H1 (cell line): ENCODE measurements around the gene OR51E1. TPM values are rescaled to one million over a fixed set of nuclear protein-coding genes. Genes with fewer than 3 reads are reported as not detected.

Experiments
- CTCF ChIA-PET: fragments of 300-600 bp; sonication (Branson Sonifier 250); formaldehyde crosslinking; loops from one replicate; lab custom pipeline; 2021; ENCODE audit not compliant: partially characterized antibody; lab: Charles Lee
- POLR2A ChIA-PET: fragments of 300-600 bp; sonication (Branson Sonifier 250); formaldehyde crosslinking; loops from one replicate; lab custom pipeline; 2021; ENCODE audit warnings: inconsistent platforms; ENCODE audit not compliant: partially characterized antibody; lab: Charles Lee
- DNase-seq, 2 experiments: peaks; one replicate each; pipeline versions ENCODE4 v3.0.0 to v3.0.0-alpha.2; 2010 to 2022; ENCODE audit warnings: low spot score in 2 of 2, low read depth in 1 of 2, mixed read lengths in 1 of 2
- FAIRE-seq: peaks from 2 replicates; lab custom pipeline; 2011; peaks lifted over from hg19 to GRCh38; lab: Jason Lieb, UNC
- H2AFZ ChIP-seq: 2 replicates; pipeline ENCODE4 v1.8.1; 2012; ENCODE audit warnings: low read length, inconsistent platforms
- H2AK5ac ChIP-seq: 2 replicates; pipeline ENCODE4 v1.6.1; 2013; ENCODE audit warnings: low read depth, low read length
- H2BK120ac ChIP-seq: replicated peaks from 2 replicates; pipeline ENCODE3; 2013; ENCODE audit warnings: low read depth, low read length, inconsistent platforms
- H2BK12ac ChIP-seq: 2 replicates; pipeline ENCODE4 v1.6.1; 2013; ENCODE audit warnings: low read depth, low read length
- H2BK15ac ChIP-seq: 2 replicates; pipeline ENCODE4 v1.6.1; 2013; ENCODE audit warnings: low read length
- H2BK20ac ChIP-seq: 2 replicates; pipeline ENCODE4 v1.6.1; 2013; ENCODE audit warnings: low read length
- H2BK5ac ChIP-seq: 2 replicates; pipeline ENCODE4 v1.6.1; 2013; ENCODE audit warnings: low read depth, low read length
- H3K14ac ChIP-seq: 2 replicates; pipeline ENCODE4 v1.6.1; 2013; ENCODE audit warnings: inconsistent platforms; ENCODE audit not compliant: insufficient read length
- H3K18ac ChIP-seq: 2 replicates; pipeline ENCODE4 v1.6.1; 2013; ENCODE audit warnings: low read length; ENCODE audit errors: extremely low read depth
- H3K23ac ChIP-seq: 2 replicates; pipeline ENCODE4 v1.6.1; 2013; ENCODE audit warnings: inconsistent platforms; ENCODE audit not compliant: insufficient read length
- H3K23me2 ChIP-seq: 2 replicates; pipeline ENCODE4 v1.6.1; 2013; ENCODE audit warnings: low read depth, low read length
- H3K27ac ChIP-seq: 2 replicates; pipeline ENCODE4 v1.6.1; 2011; ENCODE audit warnings: low read depth, low read length, inconsistent platforms
- H3K27me3 ChIP-seq, 4 experiments: replicated peaks in 1 of 4; 1 replicate in 1 of 4; 2 replicates in 3 of 4; pipeline versions ENCODE4 v1.6.1 to v1.8.1; 2011 to 2013; ENCODE audit warnings: low read length in 3 of 4, mild to moderate bottlenecking in 3 of 4, inconsistent platforms in 2 of 4, mixed read lengths in 2 of 4, moderate library complexity in 1 of 4; ENCODE audit not compliant: control insufficient read depth in 3 of 4, insufficient read depth in 3 of 4; ENCODE audit errors: extremely low read depth in 1 of 4
- H3K36me3 ChIP-seq, 4 experiments: 2 replicates each; pipeline versions ENCODE4 v1.6.1 to v1.8.1; 2011 to 2013; ENCODE audit warnings: mild to moderate bottlenecking in 4 of 4, low read length in 3 of 4, moderate library complexity in 2 of 4, control low read depth in 1 of 4, inconsistent platforms in 1 of 4; ENCODE audit not compliant: insufficient read depth in 4 of 4, control insufficient read depth in 2 of 4
- H3K4ac ChIP-seq: replicated peaks from 2 replicates; pipeline ENCODE3; 2013; ENCODE audit warnings: low read length, low read depth, mixed read lengths, inconsistent platforms; ENCODE audit not compliant: insufficient read length
- H3K4me1 ChIP-seq, 4 experiments: replicated peaks in 1 of 4; 1 replicate in 1 of 4; 2 replicates in 3 of 4; pipeline versions ENCODE4 v1.6.1 to v1.8.1; 2011 to 2013; ENCODE audit warnings: low read length in 3 of 4, inconsistent platforms in 2 of 4, mixed read lengths in 1 of 4; ENCODE audit not compliant: insufficient read depth in 4 of 4, control insufficient read depth in 3 of 4
- H3K4me2 ChIP-seq, 2 experiments: 2 replicates each; pipeline versions ENCODE4 v1.6.1 to v1.8.1; 2011 to 2013; ENCODE audit warnings: low read depth in 2 of 2, low read length in 2 of 2, control low read depth in 1 of 2, inconsistent platforms in 1 of 2, mild to moderate bottlenecking in 1 of 2; ENCODE audit not compliant: insufficient read depth in 1 of 2
- H3K4me3 ChIP-seq, 4 experiments: fragments of 200-600, 300-600 bp in 1 of 4; sonication (generic), shearing (Covaris generic), sonication (Bioruptor Twin) in 1 of 4; 2 replicates each; pipeline versions ENCODE4 v1.5.1 to v1.8.1; 2011 to 2016; ENCODE audit warnings: low read length in 4 of 4, low read depth in 3 of 4, control low read depth in 2 of 4, inconsistent platforms in 2 of 4, mild to moderate bottlenecking in 2 of 4, mixed read lengths in 1 of 4, moderate library complexity in 1 of 4; ENCODE audit not compliant: insufficient read depth in 2 of 4; ENCODE audit errors: extremely low read depth in 1 of 4
- H3K56ac ChIP-seq: replicated peaks from 2 replicates; pipeline ENCODE3; 2013; ENCODE audit warnings: low read depth, mild to moderate bottlenecking, mixed read lengths, low read length, inconsistent platforms; ENCODE audit not compliant: insufficient read length
- H3K79me1 ChIP-seq: 2 replicates; pipeline ENCODE4 v1.6.1; 2013; ENCODE audit warnings: low read depth, low read length, control low read depth
- H3K79me2 ChIP-seq, 2 experiments: 2 replicates each; pipeline versions ENCODE4 v1.6.1 to v1.8.1; 2012 to 2013; ENCODE audit warnings: low read length in 2 of 2, mild to moderate bottlenecking in 2 of 2, inconsistent platforms in 1 of 2; ENCODE audit not compliant: insufficient read depth in 2 of 2, control insufficient read depth in 1 of 2
- H3K9ac ChIP-seq, 4 experiments: replicated peaks in 1 of 4; 1 replicate in 1 of 4; 2 replicates in 3 of 4; pipeline versions ENCODE4 v1.6.1 to v1.8.1; 2011 to 2013; ENCODE audit warnings: low read depth in 3 of 4, low read length in 3 of 4, control low read depth in 2 of 4, mild to moderate bottlenecking in 2 of 4, moderate library complexity in 2 of 4, inconsistent platforms in 1 of 4; ENCODE audit errors: extremely low read depth in 1 of 4
- H3K9me3 ChIP-seq, 2 experiments: 2 replicates each; pipeline versions ENCODE4 v1.6.1 to v1.8.1; 2012 to 2013; ENCODE audit warnings: mild to moderate bottlenecking in 2 of 2, moderate library complexity in 2 of 2, control low read depth in 1 of 2, inconsistent platforms in 1 of 2, low read depth in 1 of 2, low read length in 1 of 2, mixed read lengths in 1 of 2; ENCODE audit not compliant: insufficient read depth in 2 of 2
- H4K20me1 ChIP-seq, 2 experiments: replicated peaks in 1 of 2; 2 replicates each; pipeline versions ENCODE3 to v1.8.1; 2011 to 2013; ENCODE audit warnings: inconsistent platforms in 2 of 2, low read length in 2 of 2, mild to moderate bottlenecking in 1 of 2; ENCODE audit not compliant: insufficient read depth in 2 of 2, control insufficient read depth in 1 of 2
- H4K5ac ChIP-seq: 2 replicates; pipeline ENCODE4 v1.6.1; 2013; ENCODE audit warnings: low read length, low read depth, mixed read lengths, inconsistent platforms; ENCODE audit not compliant: insufficient read length
- H4K8ac ChIP-seq: 2 replicates; pipeline ENCODE4 v1.8.0; 2013; ENCODE audit warnings: mild to moderate bottlenecking, moderate library complexity, low read length, inconsistent platforms; ENCODE audit not compliant: insufficient read depth; ENCODE audit errors: extremely low read depth
- H4K91ac ChIP-seq: replicated peaks from 2 replicates; pipeline ENCODE3; 2013; ENCODE audit warnings: low read length, mixed read lengths, inconsistent platforms; ENCODE audit not compliant: insufficient read length
- CBX8 ChIP-seq: fragments of 300-800, 300-1000 bp; sonication (generic); IDR thresholded peaks from 2 replicates; pipeline ENCODE4 v1.7.1; 2016; ENCODE audit warnings: low read depth, low read length, borderline replicate concordance
- CTBP2 ChIP-seq: IDR thresholded peaks from 2 replicates; pipeline ENCODE4 v1.7.0; 2011; ENCODE audit warnings: borderline replicate concordance, mild to moderate bottlenecking, moderate library complexity, mixed read lengths, low read length; ENCODE audit not compliant: insufficient read depth, insufficient read length
- NANOG ChIP-seq: IDR thresholded peaks from 2 replicates; pipeline ENCODE4 v1.6.1; 2011; ENCODE audit warnings: low read length, low read depth, mild to moderate bottlenecking, inconsistent platforms; ENCODE audit not compliant: insufficient read depth, poor library complexity, severe bottlenecking
- SIN3A ChIP-seq, 2 experiments: IDR thresholded peaks in 1 of 2; conservative IDR thresholded peaks in 1 of 2; 2 replicates each; pipeline ENCODE4 v1.6.1; 2011 to 2012; ENCODE audit warnings: low read length in 2 of 2, improper control_type of control experiment in 1 of 2, low read depth in 1 of 2, mild to moderate bottlenecking in 1 of 2
- WGBS, 2 experiments: shearing (Covaris generic) in 1 of 2; methylation state at CpG; one replicate each; pipeline versions ENCODE4 v1.1.6 to v1.1.7; 2013 to 2015; ENCODE audit warnings: low lambda C conversion rate in 2 of 2, mixed read lengths in 2 of 2, inconsistent platforms in 1 of 2, low coverage in 1 of 2, missing lambda C conversion rate in 1 of 2; ENCODE audit not compliant: insufficient replicate concordance in 2 of 2, insufficient coverage in 1 of 2, insufficient read length in 1 of 2; ENCODE audit errors: extremely low coverage in 1 of 2, missing lambda C conversion rate in 1 of 2; 5-methylcytosine and 5-hydroxymethylcytosine counted together
- polyA plus RNA-seq, 7 experiments: library from polyadenylated mRNA; depleted of rRNA in 3 of 7; stranded (reverse) in 5 of 7; unstranded in 2 of 7; fragments of >200 nt in 5 of 7; fragments of 200-250 nt in 2 of 7; gene quantifications; 1 replicate in 5 of 7; 2 replicates in 1 of 7; 4 replicates in 1 of 7; pipeline versions ENCODE4 v1.2.1 to v1.2.3, GENCODE V29; 2011 to 2013; ENCODE audit warnings: missing spikeins in 2 of 7, mixed read lengths in 2 of 7
- total RNA-seq: library from RNA; stranded (reverse); fragmentation: NEBNext Ultra II Directional; extraction: Animal tissue kit (Norgen Biotek cat#: 25700); gene quantifications from 2 replicates; pipeline ENCODE4 v1.2.1, GENCODE V29; 2021
- TF ChIP-seq, protein P1 (sequence below): IDR thresholded peaks from 2 replicates; pipeline ENCODE4 v1.6.1; 2012; ENCODE audit warnings: inconsistent platforms

Gene OR51E1
- total and polyA plus RNA-seq, 2 of the 8 experiments (the other 6 are each of a cell fraction or from before 2014, with no cell fraction given) = not detected

DNA sequence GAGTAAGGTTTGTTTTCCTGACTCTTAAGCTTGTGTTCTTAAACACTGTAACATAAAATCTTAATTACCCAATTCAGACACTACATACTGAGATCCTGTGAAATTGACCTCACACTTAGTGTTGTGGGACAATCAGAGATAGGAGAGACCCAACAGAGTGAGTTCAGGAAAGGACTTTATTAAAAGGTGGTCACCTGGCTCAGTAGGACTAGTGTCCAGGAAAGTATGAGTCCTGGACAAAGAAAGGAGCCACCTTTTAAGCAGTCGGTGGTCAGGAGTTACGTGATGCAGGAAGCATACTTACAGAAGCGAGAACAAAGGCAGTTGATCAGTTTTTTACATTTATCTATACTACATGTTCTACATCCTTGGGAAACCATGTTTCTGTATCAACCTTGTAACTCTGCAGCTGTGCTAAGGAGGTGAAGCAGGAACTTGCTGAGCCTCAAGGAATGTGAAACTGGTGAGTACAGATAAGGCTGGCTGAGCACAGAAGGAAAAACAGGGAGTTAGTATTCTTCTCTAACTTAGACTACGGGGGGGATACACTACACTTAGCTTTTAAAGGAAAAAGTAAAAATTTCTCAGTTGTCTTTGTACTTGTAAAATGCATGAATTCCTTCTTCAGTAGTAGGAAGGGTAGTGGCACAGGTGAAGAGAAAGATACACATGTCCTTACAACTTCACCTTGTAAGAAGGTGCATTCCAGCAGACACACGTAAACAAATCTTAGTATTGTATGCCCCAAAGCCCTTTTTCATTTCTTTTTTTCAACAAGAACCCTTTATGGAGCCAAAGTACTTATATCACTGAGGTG lies 15.1 kb downstream of the OR51E1 start:
- FAIRE-seq = no peak
- Histone ChIP-seq H4K8ac (no peak overlapping the region), H3K4me2 (no peak overlapping the region), H3K9ac (no peak overlapping the region), H2BK12ac (no peak overlapping the region), H2BK15ac (no peak overlapping the region), H2BK5ac (no peak overlapping the region), H3K56ac (no peak overlapping the region), H2AK5ac (no peak overlapping the region), H4K91ac (no peak overlapping the region), H3K4me1 (no peaks in the 10 kb centered on the region; a peak in 1 of 7 replicates), H2BK20ac (no peak overlapping the region), H3K79me2 (no peaks in the 10 kb centered on the region), H4K5ac (no peak overlapping the region), H4K20me1 (no peaks in the 10 kb centered on the region), H3K4me3 (no peak overlapping the region), H3K23me2 (no peaks in the 10 kb centered on the region), H3K18ac (no peak overlapping the region), H2AFZ (no peak overlapping the region), H3K4ac (no peak overlapping the region), H3K27ac (no peak overlapping the region), H3K27me3 (no peaks in the 10 kb centered on the region; a peak in 1 of 7 replicates), H3K14ac (no peak overlapping the region)
- DNase-seq = no peak
- POLR2A ChIA-PET = no interaction called here
- WGBS, 2 experiments = 77% methylated on average over 5 of the region's 5 CpGs; no CpG with 5 or more reads in 1 of the 2 experiments
- CTCF ChIA-PET = interaction anchor here (1.4 kb wide), 1 partner anchor 14 kb away, joined by 4 read pairs; no protein-coding TSS in a partner anchor
- TF ChIP-seq, protein P1, sequence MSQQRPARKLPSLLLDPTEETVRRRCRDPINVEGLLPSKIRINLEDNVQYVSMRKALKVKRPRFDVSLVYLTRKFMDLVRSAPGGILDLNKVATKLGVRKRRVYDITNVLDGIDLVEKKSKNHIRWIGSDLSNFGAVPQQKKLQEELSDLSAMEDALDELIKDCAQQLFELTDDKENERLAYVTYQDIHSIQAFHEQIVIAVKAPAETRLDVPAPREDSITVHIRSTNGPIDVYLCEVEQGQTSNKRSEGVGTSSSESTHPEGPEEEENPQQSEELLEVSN = no peak
- no peak for TF ChIP-seq CBX8
- no peak for TF ChIP-seq NANOG
- TF ChIP-seq SIN3A (conservative IDR thresholded peaks at IDR 0.05 in 1 of 2, IDR thresholded peaks at IDR 0.05 in 1 of 2; ENCODE audit: low read depth in 1 of 2, low read length in 2 of 2) = no peak
- TF ChIP-seq CTBP2 = no peak
- TF ChIP-seq, all 59 proteins: peak for 0
- Histone ChIP-seq H2BK120ac (no peak overlapping the region), H3K36me3 (no peaks in the 10 kb centered on the region), H3K23ac (no peak overlapping the region), H3K79me1 (no peaks in the 10 kb centered on the region), H3K9me3 (no peaks in the 10 kb centered on the region)
